Fibroblast of skin of right biceps (primary cell): ENCODE measurements around the gene TMEM106C.
A peak's percentile ranks its signal among the peaks of the same experiment; 100 is the strongest.

Experiments used
- DNase-seq: peaks from one replicate; pipeline ENCODE4 v3.0.0-alpha.2; 2013

Gene TMEM106C

GRCh38 chr12:47980197-47980596 is 16.8 kb downstream of the TMEM106C start:
- DNase-seq, result no peak

- DNase-seq, result no peak
Measured at GRCh38 chr12:47980779-47981495, 17.5 kb downstream of the TMEM106C start.

DNA sequence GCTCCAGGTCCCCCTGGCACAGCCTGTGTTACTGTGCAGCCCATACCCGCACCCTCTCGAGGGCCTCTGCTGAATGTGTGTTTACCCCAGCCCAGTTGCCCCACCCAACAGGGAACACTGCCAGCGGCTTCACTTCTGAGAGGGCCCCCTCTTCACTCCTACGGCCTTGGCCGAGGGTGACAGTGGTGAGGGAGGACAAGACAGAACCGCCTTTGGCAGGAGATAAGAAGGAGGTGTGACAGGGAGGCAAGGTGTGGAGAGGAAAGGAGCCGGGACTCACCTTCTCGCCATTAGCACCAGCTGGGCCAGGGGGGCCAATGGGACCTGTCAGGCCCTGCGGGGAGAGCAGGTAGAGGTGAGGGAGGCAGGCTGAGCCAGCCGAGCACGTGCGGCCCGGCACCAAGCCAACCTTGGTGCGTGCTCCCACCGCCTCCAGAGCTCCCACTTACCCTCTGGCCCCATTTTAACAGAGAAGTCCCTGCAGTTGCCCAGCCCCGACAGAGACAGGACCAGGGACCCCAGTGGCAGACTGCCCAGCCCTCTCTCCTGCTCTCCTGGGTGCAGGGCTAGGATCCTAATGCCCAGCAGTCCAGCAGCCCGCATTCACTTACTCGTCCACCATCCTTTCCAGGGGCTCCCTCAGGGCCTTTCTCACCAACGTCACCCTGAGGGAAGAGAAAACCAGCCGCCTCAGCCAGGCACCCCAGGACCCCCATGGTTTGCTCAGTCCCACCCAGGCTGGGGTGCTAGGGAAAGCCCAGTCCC is 18.3 kb downstream of the TMEM106C start:
- DNase-seq, result no peak

GRCh38 chr12:47982311-47982710 is 18.9 kb downstream of the TMEM106C start:
- no peak for DNase-seq

DNA sequence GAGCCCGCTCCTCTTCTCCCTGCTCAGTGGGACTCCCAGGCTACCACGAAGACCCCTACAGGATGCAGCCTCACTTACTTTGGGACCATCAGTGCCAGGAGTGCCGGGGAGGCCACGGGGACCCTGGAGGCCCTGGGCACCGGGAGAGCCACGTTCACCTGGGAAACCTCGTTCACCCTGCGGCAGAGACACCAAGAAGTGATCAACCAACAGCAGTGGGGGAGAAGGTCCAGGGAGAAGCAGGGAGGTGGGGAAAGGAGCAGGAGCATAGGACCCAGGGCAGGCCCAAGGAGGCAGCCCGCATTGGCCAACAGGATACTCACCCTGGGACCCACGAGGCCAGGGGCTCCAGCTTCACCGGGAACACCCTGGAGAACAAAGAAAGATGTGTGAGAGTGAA is 19.4 kb downstream of the TMEM106C start:
- no peak for DNase-seq

- DNase-seq, result no peak
Measured at GRCh38 chr12:47983541-47984115, 20.2 kb downstream of the TMEM106C start.

- DNase-seq, result no peak
Measured at GRCh38 chr12:47984331-47984801, 21.0 kb downstream of the TMEM106C start.

- no peak for DNase-seq
Measured at GRCh38 chr12:47985596-47986290, 22.3 kb downstream of the TMEM106C start.

DNA sequence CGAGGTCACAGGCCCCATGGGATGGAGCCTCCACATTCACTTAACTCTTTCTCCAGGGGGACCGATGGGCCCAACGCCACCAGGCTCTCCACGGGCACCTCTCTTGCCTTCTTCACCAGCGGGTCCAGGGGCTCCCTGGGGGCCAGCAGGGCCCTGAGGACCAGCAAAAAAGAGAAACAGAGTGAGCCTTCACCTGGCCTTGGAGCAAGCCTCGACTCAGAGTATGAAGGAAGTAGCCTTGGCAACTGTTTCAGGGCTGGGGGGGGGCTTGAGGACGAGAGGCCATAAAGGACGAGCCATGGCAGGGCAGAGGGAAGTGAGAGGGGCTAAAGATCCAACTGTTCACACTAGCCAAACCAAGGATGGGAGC is 22.9 kb downstream of the TMEM106C start:
- DNase-seq, result no peak

DNA sequence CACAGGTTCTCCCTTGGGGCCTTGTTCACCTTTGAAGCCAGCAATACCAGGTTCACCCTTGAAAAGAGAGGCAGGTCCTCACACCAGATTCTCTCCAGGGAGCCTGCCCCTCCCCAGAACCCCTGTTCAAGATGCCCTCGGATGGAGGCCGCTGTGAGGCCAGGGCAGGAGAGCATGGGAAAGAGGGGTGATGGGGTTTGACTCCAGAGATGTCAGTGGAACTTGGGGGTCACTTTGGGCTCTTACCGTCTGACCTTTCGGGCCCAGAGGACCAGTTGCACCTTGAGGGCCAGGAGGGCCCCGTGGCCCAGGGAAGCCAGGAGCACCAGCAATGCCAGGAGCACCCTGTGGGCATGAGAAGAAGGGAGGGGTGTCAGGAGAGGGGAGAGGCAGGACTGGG is 23.4 kb downstream of the TMEM106C start:
- no peak for DNase-seq

DNA sequence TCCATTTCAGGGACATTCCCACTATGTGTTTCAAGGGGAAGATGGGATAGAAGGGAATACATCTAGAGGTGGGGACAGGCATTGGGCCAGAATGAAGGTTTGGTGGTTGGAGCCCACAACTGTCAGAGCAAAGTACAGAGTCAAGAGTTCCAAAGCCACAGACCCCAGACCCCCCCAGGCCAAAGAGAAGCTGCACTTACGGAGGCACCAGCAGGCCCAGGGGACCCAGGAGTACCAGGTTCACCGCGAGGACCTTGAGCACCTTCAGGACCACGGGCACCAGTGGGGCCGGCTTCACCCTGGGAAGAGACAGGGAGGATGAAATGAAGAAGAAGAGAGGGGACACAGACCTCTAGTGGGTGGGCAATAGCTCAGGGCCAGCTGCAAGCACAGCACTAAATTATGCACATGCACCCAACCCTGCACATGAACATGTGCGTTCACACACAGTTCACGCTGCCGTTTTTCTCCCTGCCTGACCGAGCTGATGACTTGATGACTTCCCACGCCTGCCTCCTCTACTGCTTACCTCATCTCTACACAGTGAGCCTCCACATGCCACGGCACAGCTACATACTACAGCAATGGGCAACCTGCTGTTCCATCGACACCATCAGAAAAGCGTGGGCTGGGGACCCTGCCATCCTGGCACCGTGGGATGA is 24.1 kb downstream of the TMEM106C start:
- peak; percentile 17 for DNase-seq

GRCh38 chr12:47988073-47989022 is 25.0 kb downstream of the TMEM106C start:
- peak; percentile 47 for DNase-seq

DNA sequence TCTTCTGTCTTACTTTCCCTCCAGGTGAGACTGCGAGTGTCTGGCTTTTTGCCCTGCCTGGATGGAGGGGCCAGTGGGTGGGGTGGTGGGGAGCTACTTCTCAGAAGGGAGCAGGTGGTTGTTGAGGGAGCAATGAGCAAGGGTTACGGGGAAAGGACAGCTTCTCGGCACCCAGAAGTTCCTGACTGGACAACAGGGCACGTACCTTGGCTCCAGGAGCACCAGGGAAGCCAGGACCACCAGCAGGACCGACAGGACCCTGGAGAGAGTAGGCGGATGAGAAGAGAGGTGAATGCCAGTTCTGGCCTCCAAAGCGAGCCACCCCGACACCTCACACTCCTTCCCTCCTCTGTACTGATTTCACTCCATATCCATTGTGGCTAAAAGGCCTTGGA is 25.6 kb downstream of the TMEM106C start:
- no peak for DNase-seq

GRCh38 chr12:47989666-47990065 is 26.3 kb downstream of the TMEM106C start:
- DNase-seq, result no peak

DNA sequence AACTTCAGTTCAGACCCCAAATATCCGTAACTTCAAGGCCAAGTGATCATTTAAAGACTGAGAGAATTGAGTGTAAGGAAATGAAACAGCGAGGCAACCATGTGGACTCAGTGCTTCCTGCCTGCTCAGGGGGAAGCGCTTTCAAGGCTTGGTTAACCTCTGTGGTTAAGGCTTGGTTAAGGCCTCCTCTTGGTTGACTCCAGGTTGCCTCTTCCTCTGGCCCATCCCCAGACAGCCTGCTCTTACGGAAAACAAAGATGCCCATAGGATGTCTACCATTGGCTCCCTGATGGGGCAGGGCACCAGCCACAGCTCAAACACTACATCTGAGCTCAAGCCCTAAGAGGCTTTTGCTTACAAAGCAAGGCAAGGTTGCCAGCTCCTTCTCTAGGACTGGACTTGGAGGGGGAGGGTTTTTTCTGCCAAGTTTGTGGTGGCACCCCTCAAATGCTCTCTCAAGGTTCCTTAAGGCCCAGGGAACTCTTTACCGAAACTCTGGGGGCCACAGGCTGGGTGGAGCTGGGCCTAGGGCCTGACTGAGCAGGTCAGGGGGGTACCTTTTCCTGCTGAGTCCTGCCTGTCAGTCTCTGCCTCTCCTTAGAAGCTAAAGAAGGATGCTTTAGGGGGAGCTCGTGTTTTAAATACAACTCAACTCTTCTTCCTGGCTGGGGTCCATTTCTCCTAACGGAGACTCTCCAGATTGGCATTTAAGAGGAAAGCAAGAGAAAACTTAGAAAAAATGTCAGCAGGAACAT is 27.1 kb downstream of the TMEM106C start:
- peak; percentile 25 for DNase-seq

GRCh38 chr12:47991106-47992061 is 28.0 kb downstream of the TMEM106C start:
- no peak for DNase-seq

GRCh38 chr12:47992776-47993175 is 29.4 kb downstream of the TMEM106C start:
- no peak for DNase-seq

DNA sequence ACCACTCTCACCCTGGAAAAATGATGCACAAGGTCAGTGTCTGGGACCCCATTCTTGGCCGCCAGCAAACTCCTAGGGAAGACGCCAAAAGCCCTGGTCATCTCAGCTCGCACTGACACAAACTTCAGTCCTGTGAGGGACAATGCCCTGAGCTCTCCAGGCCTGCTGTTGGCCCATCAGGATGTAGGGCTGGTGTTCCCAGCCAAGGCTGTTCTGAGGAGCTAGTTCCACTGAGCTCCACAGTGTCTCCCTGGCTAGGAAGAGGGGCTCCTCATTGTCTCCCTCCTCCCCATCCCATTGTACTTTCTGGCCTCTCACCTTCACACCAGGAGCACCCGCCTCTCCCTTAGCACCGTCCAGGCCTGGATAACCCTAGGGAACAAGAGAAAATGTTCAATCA is 30.1 kb downstream of the TMEM106C start:
- DNase-seq, result no peak

DNA sequence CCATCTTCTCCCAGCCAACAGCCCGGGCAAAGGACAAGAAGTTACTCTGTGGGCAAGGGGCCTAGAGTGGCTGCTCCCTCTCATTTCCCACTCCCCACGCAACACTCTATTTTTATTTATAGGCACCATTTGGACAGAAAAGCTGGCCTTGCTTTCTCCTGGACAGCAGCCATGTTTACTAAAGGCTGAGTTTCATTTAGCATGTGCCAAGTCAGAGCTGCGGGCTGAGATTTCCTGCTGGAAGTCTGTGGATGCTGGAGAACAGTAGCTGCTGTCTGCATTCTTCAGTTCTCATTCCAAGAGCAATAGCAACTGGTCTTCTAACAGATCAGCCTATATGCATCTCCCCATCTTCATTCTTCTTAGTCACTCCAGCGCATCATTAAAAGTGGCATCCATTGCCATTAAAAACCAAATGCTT is 32.6 kb downstream of the TMEM106C start:
- DNase-seq, result peak; percentile 33

DNA sequence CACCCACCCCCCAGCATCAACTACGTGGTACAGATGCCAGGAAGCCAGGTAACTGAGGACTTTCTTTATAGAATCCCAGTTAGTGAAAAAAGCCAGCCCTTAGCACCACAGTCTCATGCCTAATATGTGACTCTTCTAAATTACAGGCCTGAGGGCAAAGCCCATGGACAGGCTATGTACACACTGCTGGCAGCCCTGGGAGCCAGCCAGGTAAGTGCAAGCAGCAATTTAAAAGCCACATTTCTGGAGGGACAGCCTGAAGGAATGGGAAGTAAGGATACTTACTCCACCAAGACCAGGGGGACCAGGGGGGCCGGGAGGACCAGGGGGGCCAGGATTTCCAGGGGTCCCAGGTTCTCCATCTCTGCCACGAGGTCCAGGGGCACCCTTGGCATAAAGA is 33.9 kb downstream of the TMEM106C start:
- DNase-seq, result no peak
